NT2/D1 (cell line): ENCODE measurements around the gene NSD1.
"Not testable (repeated sequence)": the region's sequence is repeated elsewhere in the genome, so short reads cannot be mapped to it uniquely, and the experiment has no call there.

Source experiments
- DNase-seq: peaks from one replicate; pipeline ENCODE4 v3.0.0-alpha.2; 2011; ENCODE audit warnings: low read depth, low spot score
- H3K27me3 ChIP-seq: 2 replicates; pipeline ENCODE4 v1.6.0; 2011; ENCODE audit warnings: mild to moderate bottlenecking; ENCODE audit not compliant: insufficient read length, insufficient read depth
- H3K36me3 ChIP-seq: 2 replicates; pipeline ENCODE4 v1.6.1; 2011; ENCODE audit warnings: mild to moderate bottlenecking, low read length, mixed read lengths; ENCODE audit not compliant: insufficient read depth, insufficient read length
- H3K4me1 ChIP-seq: 2 replicates; pipeline ENCODE4 v1.5.1; 2011; ENCODE audit not compliant: insufficient read depth, insufficient read length
- H3K4me3 ChIP-seq: 2 replicates; pipeline ENCODE4 v1.5.1; 2011; ENCODE audit warnings: low read depth; ENCODE audit not compliant: insufficient read length
- H3K9ac ChIP-seq: 2 replicates; pipeline ENCODE4 v1.6.0; 2011; ENCODE audit warnings: low read depth; ENCODE audit not compliant: insufficient read length
- H3K9me3 ChIP-seq: 2 replicates; pipeline ENCODE4 v1.5.1; 2011; ENCODE audit warnings: mild to moderate bottlenecking, low read length; ENCODE audit not compliant: insufficient read depth
- SUZ12 ChIP-seq: IDR thresholded peaks from 2 replicates; pipeline ENCODE4 v1.6.1; 2011; ENCODE audit not compliant: insufficient read length, insufficient read depth; ENCODE audit errors: extremely low read depth
- YY1 ChIP-seq: IDR thresholded peaks from 2 replicates; pipeline ENCODE4 v1.6.1; 2011; ENCODE audit not compliant: insufficient read length, insufficient read depth
- ZNF274 ChIP-seq: IDR thresholded peaks from 2 replicates; pipeline ENCODE4 v1.6.1; 2011; ENCODE audit warnings: mild to moderate bottlenecking, low read depth, low read length

NSD1 gene

GRCh38 chr5:177234841-177235240 is 101.3 kb downstream of the NSD1 start:
- TF ChIP-seq ZNF274 (no peak), SUZ12 (no peak), YY1 (no peak)
- H3K27me3 ChIP-seq = no peaks in the 10 kb centered on the region
- H3K9ac ChIP-seq = no peak overlapping the region
- peaks cover 55% of the 10 kb centered on the region for H3K36me3 ChIP-seq
- DNase-seq = no peak
- H3K4me1 ChIP-seq = no peaks in the 10 kb centered on the region
- H3K4me3 ChIP-seq = no peak overlapping the region
- H3K9me3 ChIP-seq = no peaks in the 10 kb centered on the region

- Histone ChIP-seq H3K4me3 (no peak overlapping the region), H3K27me3 (no peaks in the 10 kb centered on the region), H3K9me3 (no peaks in the 10 kb centered on the region), H3K9ac (no peak overlapping the region), H3K36me3 (peaks cover 72% of the 10 kb centered on the region), H3K4me1 (no peaks in the 10 kb centered on the region)
- TF ChIP-seq YY1 (no peak), ZNF274 (no peak), SUZ12 (no peak)
- no peak for DNase-seq
Observed at GRCh38 chr5:177241768-177242167, 108.2 kb downstream of the NSD1 start.

- Histone ChIP-seq H3K4me3 (no peak overlapping the region), H3K9ac (no peak overlapping the region), H3K9me3 (no peaks in the 10 kb centered on the region), H3K27me3 (no peaks in the 10 kb centered on the region), H3K36me3 (peaks cover 73% of the 10 kb centered on the region), H3K4me1 (no peaks in the 10 kb centered on the region)
- no peak for TF ChIP-seq YY1
- TF ChIP-seq SUZ12 = no peak
- TF ChIP-seq ZNF274 = no peak
- DNase-seq = no peak
Observed at GRCh38 chr5:177242304-177242703, 108.7 kb downstream of the NSD1 start.

GRCh38 chr5:177249761-177250537 is 116.4 kb downstream of the NSD1 start:
- TF ChIP-seq ZNF274 = no peak
- no peak for TF ChIP-seq YY1
- TF ChIP-seq SUZ12 = no peak
- Histone ChIP-seq H3K4me3 (no peak overlapping the region), H3K4me1 (no peaks in the 10 kb centered on the region), H3K36me3 (peaks cover 72% of the 10 kb centered on the region), H3K9ac (no peak overlapping the region), H3K27me3 (no peaks in the 10 kb centered on the region), H3K9me3 (no peaks in the 10 kb centered on the region)
- no peak for DNase-seq

- peaks cover 70% of the 10 kb centered on the region for H3K36me3 ChIP-seq
- TF ChIP-seq YY1 (no peak), SUZ12 (no peak), ZNF274 (no peak)
- no peaks in the 10 kb centered on the region for H3K9me3 ChIP-seq
- DNase-seq = no peak
- H3K4me3 ChIP-seq = no peak overlapping the region
- H3K4me1 ChIP-seq = no peaks in the 10 kb centered on the region
- no peak overlapping the region for H3K9ac ChIP-seq
- H3K27me3 ChIP-seq = no peaks in the 10 kb centered on the region
Observed at GRCh38 chr5:177253252-177253651, 119.7 kb downstream of the NSD1 start.

- Histone ChIP-seq H3K4me3 (no peak overlapping the region), H3K9me3 (no peaks in the 10 kb centered on the region), H3K9ac (no peak overlapping the region), H3K36me3 (peaks cover 81% of the 10 kb centered on the region), H3K27me3 (no peaks in the 10 kb centered on the region), H3K4me1 (no peaks in the 10 kb centered on the region)
- no peak for DNase-seq
- no peak for TF ChIP-seq ZNF274
- no peak for TF ChIP-seq SUZ12
- TF ChIP-seq YY1 = no peak
Observed at GRCh38 chr5:177256296-177256695, 122.7 kb downstream of the NSD1 start.

- peaks cover 80% of the 10 kb centered on the region for H3K36me3 ChIP-seq
Observed at GRCh38 chr5:177258711-177259110, 125.1 kb downstream of the NSD1 start.

GRCh38 chr5:177260961-177261360 is 127.4 kb downstream of the NSD1 start:
- DNase-seq = no peak
- TF ChIP-seq YY1 = no peak
- TF ChIP-seq SUZ12 = no peak
- no peak overlapping the region for H3K4me3 ChIP-seq
- H3K36me3 ChIP-seq = peaks cover 82% of the 10 kb centered on the region
- no peaks in the 10 kb centered on the region for H3K9me3 ChIP-seq
- H3K9ac ChIP-seq = no peak overlapping the region
- no peaks in the 10 kb centered on the region for H3K27me3 ChIP-seq
- H3K4me1 ChIP-seq = no peaks in the 10 kb centered on the region

More at GRCh38 chr5:177258711-177259110, 125.1 kb downstream of the NSD1 start:
- not testable (repeated sequence) for H3K4me1 ChIP-seq, H3K9me3 ChIP-seq, H3K4me3 ChIP-seq, H3K27me3 ChIP-seq, DNase-seq, H3K9ac ChIP-seq
